Panc1 (cell line): ENCODE measurements around the gene EPOP. TPM values are rescaled to one million over a fixed set of nuclear protein-coding genes. Genes with fewer than 3 reads are reported as not detected.

Experiments
- ATAC-seq: fragments of 200-7000 bp; cut with Tn5 transposase; 2 replicates; pipeline ENCODE4 v1.9.1; 2020; ENCODE audit warnings: mild to moderate bottlenecking, moderate library complexity
- BruUV-seq: library from RNA; stranded (reverse); fragments of 400-500 nt; replicated peaks from 2 replicates; lab custom pipeline; 2021; lab: Mats Ljungman, UMichigan
- CTCF ChIA-PET: fragments of 300-600 bp; sonication (Branson Sonifier 250); formaldehyde crosslinking; loops from one replicate; lab custom pipeline; 2022; ENCODE audit warnings: antibody characterized with exemption; lab: Charles Lee
- POLR2A ChIA-PET: fragments of 300-600 bp; sonication (Branson Sonifier 250); formaldehyde crosslinking; loops from one replicate; lab custom pipeline; 2022; ENCODE audit warnings: antibody characterized with exemption; lab: Charles Lee
- DNase-seq: peaks from one replicate; pipeline ENCODE4 v3.0.0-alpha.2; 2010; ENCODE audit warnings: low read depth, low spot score
- H3K27ac ChIP-seq: 2 replicates; pipeline ENCODE4 v1.5.1; 2011; ENCODE audit warnings: mild to moderate bottlenecking, low read length, inconsistent platforms
- H3K27me3 ChIP-seq: fragments of 200-500 bp; sonication (Bioruptor generic); 2 replicates; pipeline ENCODE4 v1.6.0; 2014; ENCODE audit warnings: low read length, inconsistent platforms; ENCODE audit not compliant: control insufficient read depth, insufficient read depth
- H3K36me3 ChIP-seq: fragments of 200-500 bp; sonication (Bioruptor generic); 2 replicates; pipeline ENCODE4 v1.5.1; 2014; ENCODE audit warnings: inconsistent platforms, mild to moderate bottlenecking, low read length, moderate library complexity; ENCODE audit not compliant: control insufficient read depth, insufficient read depth
- H3K4me1 ChIP-seq: 2 replicates; pipeline ENCODE4 v1.5.1; 2011; ENCODE audit warnings: inconsistent platforms, mild to moderate bottlenecking, low read length, moderate library complexity; ENCODE audit not compliant: control insufficient read depth, insufficient read depth
- H3K4me3 ChIP-seq, 2 experiments: 2 replicates each; pipeline ENCODE4 v1.5.1; 2011 to 2012; ENCODE audit warnings: low read depth in 2 of 2, low read length in 2 of 2, mild to moderate bottlenecking in 2 of 2, inconsistent platforms in 1 of 2, moderate library complexity in 1 of 2
- H3K9me3 ChIP-seq: fragments of 200-500 bp; sonication (Bioruptor generic); 2 replicates; pipeline ENCODE4 v1.5.1; 2014; ENCODE audit warnings: low read depth, mild to moderate bottlenecking, inconsistent platforms, low read length, moderate library complexity; ENCODE audit not compliant: control insufficient read depth, insufficient read depth
- CTCF ChIP-seq: fragments of 450-650 bp; IDR thresholded peaks from 2 replicates; pipeline ENCODE4 v1.5.1; 2017; ENCODE audit warnings: mild to moderate bottlenecking
- POLR2AphosphoS5 ChIP-seq: IDR thresholded peaks from 2 replicates; pipeline ENCODE4 v1.6.1; 2012; ENCODE audit warnings: mild to moderate bottlenecking, low read depth, low read length, moderate library complexity
- REST ChIP-seq, 2 experiments: IDR thresholded peaks; 2 replicates each; pipeline ENCODE4 v1.6.1; 2011 to 2012; ENCODE audit warnings: low read depth in 2 of 2, control low read depth in 1 of 2, low read length in 1 of 2, mild to moderate bottlenecking in 1 of 2, moderate library complexity in 1 of 2; ENCODE audit not compliant: insufficient read depth in 1 of 2
- SIN3A ChIP-seq: IDR thresholded peaks from 2 replicates; pipeline ENCODE4 v1.6.1; 2012; ENCODE audit warnings: low read depth, mild to moderate bottlenecking, low read length, moderate library complexity, borderline replicate concordance; ENCODE audit not compliant: insufficient read depth
- TCF7L2 ChIP-seq: IDR thresholded peaks from 2 replicates; pipeline ENCODE4 v1.6.1; 2011; ENCODE audit warnings: mild to moderate bottlenecking, low read depth, low read length, inconsistent platforms
- in situ Hi-C: cut with HindIII; loops from 2 replicates; pipeline ENCODE4 v1.10.0; 2016; ENCODE audit warnings: low sequenced_read_pairs, low pct_unique_long_range_greater_than_20kb
- intact Hi-C: fragments of 100-400 bp; cut with micrococcal nuclease; formaldehyde crosslinking; loops from one replicate; pipeline ENCODE4 v1.10.0; 2022; ENCODE audit not compliant: unreplicated experiment
- total RNA-seq: library from RNA; stranded (reverse); gene quantifications from one replicate; pipeline ENCODE4 v1.2.1, GENCODE V29; 2021; ENCODE audit not compliant: unreplicated experiment

Gene EPOP
- total RNA-seq, 1 experiment from 2014 or later = 19.9 TPM

GRCh38 chr17:38659415-38659814, 15.3 kb downstream of the EPOP start:
- no peak for TF ChIP-seq SIN3A
- no peak for TF ChIP-seq CTCF
- no peak for TF ChIP-seq TCF7L2
- no peak for TF ChIP-seq POLR2AphosphoS5
- TF ChIP-seq REST (IDR thresholded peaks at IDR 0.05; ENCODE audit: insufficient read depth in 1 of 2, low read depth in 2 of 2, low read length in 1 of 2) = no peak
- ChIA-PET POLR2A (no interaction called here), CTCF (interaction anchor here (0.5 kb wide), 1 partner anchor 95 kb away, joined by 3 read pairs; no protein-coding TSS in a partner anchor)
- Histone ChIP-seq H3K4me3 (no peak overlapping the region), H3K9me3 (no peaks in the 10 kb centered on the region), H3K36me3 (no peaks in the 10 kb centered on the region), H3K27me3 (no peaks in the 10 kb centered on the region), H3K27ac (no peak overlapping the region), H3K4me1 (no peaks in the 10 kb centered on the region)
- in situ Hi-C loops = no loop called here
- intact Hi-C loops = no loop called here
- DNase-seq (no peak), ATAC-seq (no peak)
- no TSS peak for BruUV-seq

GRCh38 chr17:38658741-38659345, 15.9 kb downstream of the EPOP start:
- POLR2A ChIA-PET = interaction anchor here (0.7 kb wide), 1 partner anchor 124 kb away, joined by 4 read pairs; no protein-coding TSS in a partner anchor
- ATAC-seq (no peak), DNase-seq (no peak)
- Histone ChIP-seq H3K27ac (no peak overlapping the region), H3K4me1 (no peaks in the 10 kb centered on the region), H3K36me3 (no peaks in the 10 kb centered on the region), H3K9me3 (no peaks in the 10 kb centered on the region), H3K27me3 (no peaks in the 10 kb centered on the region), H3K4me3 (no peak overlapping the region)
- TF ChIP-seq POLR2AphosphoS5 (no peak), TCF7L2 (no peak), CTCF (no peak), REST (IDR thresholded peaks at IDR 0.05; ENCODE audit: insufficient read depth in 1 of 2, low read depth in 2 of 2, low read length in 1 of 2) (no peak), SIN3A (no peak)
- in situ Hi-C loops (no loop called here), intact Hi-C loops (no loop called here)
- CTCF ChIA-PET = interaction anchor here (0.5 kb wide), 1 partner anchor 95 kb away, joined by 3 read pairs; no protein-coding TSS in a partner anchor
- BruUV-seq = no TSS peak
